ENCODE results near the gene SENP1.

GRCh38 chr12:48022180-48022521 is 83.7 kb downstream of the SENP1 start:
- TF ChIP-seq CTCF (IDR thresholded peaks at IDR 0.05), result no peak
- TF ChIP-seq POLR2A (IDR thresholded peaks at IDR 0.05), result no peak
